T-helper 2 cell treated with Interferon-gamma antibody and Interleukin-4, amounts not matched to agents 100 ng/mL and 5 ng/mL, for 36 hours (primary cell): ENCODE measurements around the gene ZNF597. TPM values are rescaled to one million over a fixed set of nuclear protein-coding genes. Genes with fewer than 3 reads are reported as not detected.

ENCODE experiments used
- total RNA-seq: library from RNA; stranded (reverse); gene quantifications from 2 replicates; pipeline ENCODE4 v1.2.3, GENCODE V29; 2022

The ZNF597 gene
- total RNA-seq, 1 donor from 2014 or later: 2.4 TPM

Other genes starting within 250 kb of the ZNF597 start
- gene ZNF200, start 208.3 kb downstream of the ZNF597 start, total RNA-seq: 14.4 and 16.5 TPM in 2 replicates
- gene MEFV, start 186.9 kb downstream of the ZNF597 start, total RNA-seq: 0.09 and 0.25 TPM in 2 replicates
- 26.0 and 27.4 TPM in 2 replicates for gene ZNF263, start 160.0 kb downstream of the ZNF597 start, total RNA-seq
- gene TIGD7, start 138.1 kb downstream of the ZNF597 start, total RNA-seq: 3.5 and 4.1 TPM in 2 replicates
- gene ZNF75A, start 138.0 kb downstream of the ZNF597 start, total RNA-seq: 43.2 and 51.2 TPM in 2 replicates
- not detected in 2 replicates for gene OR2C1, start 87.6 kb downstream of the ZNF597 start, total RNA-seq
- gene ZSCAN32, start 42.5 kb downstream of the ZNF597 start, total RNA-seq: 19.8 and 19.9 TPM in 2 replicates
- 11.3 and 11.7 TPM in 2 replicates for gene ZNF174, start 42.3 kb downstream of the ZNF597 start, total RNA-seq
- gene NAA60, start 176 bp upstream of the ZNF597 start, total RNA-seq: 43.8 and 54.0 TPM in 2 replicates
- gene C16orf90, start 52.0 kb upstream of the ZNF597 start, total RNA-seq: not detected in 2 replicates
- 25.0 and 26.2 TPM in 2 replicates for gene CLUAP1, start 57.5 kb upstream of the ZNF597 start, total RNA-seq
- gene NLRC3, start 133.9 kb upstream of the ZNF597 start, total RNA-seq: 89.9 and 95.4 TPM in 2 replicates
- gene SLX4, start 168.1 kb upstream of the ZNF597 start, total RNA-seq: 12.4 and 13.9 TPM in 2 replicates
- 34.4 and 35.1 TPM in 2 replicates for gene DNASE1, start 211.2 kb upstream of the ZNF597 start, total RNA-seq